ENCODE results near the gene PSMB8. TPM values are rescaled to one million over a fixed set of nuclear protein-coding genes. Genes with fewer than 3 reads are reported as not detected.

Gene PSMB8
- total RNA-seq, 8 experiments from 2014 or later = 0.14 to 252 (median 41.8) TPM; not detected in 2

DNA sequence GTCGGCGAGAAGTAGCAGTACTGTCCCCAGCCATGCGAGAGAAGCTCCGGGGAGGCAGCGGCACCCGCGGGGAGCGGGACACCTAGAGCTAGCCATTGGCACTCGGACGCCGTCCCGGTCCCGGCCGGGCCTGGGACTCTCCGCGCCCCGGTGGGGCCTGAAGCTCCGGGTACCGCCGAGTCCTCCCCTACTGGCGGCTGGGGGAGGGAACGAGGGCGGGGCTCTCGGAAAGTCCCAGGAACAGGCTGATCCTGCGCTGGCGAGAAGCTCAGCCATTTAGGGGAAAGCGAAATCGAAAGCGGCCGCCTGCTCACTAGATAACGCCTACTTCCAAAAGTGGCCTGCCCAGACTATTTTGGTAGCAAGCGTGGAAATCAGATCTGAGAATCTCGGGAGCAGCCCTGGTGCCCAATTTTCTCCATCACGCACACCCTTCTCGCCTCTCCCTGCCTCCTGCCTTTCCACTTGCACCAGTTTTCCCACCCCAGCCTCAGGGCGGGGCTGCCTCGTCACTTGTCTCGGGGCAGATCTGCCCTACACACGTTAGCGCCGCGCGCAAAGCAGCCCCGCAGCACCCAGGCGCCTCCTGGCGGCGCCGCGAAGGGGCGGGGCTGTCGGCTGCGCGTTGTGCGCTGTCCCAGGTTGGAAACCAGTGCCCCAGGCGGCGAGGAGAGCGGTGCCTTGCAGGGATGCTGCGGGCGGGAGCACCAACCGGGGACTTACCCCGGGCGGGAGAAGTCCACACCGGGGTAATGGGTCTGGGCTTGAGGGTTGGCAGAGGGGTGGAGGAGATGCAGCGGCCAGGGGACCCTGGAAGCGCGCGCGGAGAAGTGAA, 9.9 kb upstream of the PSMB8 start, which contains the start of the genes PSMB9 and TAP1:
PSMB9 (plus strand) TSS at position 652 of the 835 bp plus-strand sequence; CDS start at position 690, 38 bp downstream.
TAP1 (minus strand) TSS at position 164 of the 835 bp plus-strand sequence; CDS start at position 96, 68 bp downstream.
- WGBS, 10 experiments = 0 to 6% (median 0%) methylated on average over 4 to 22 of the region's 68 CpGs; no CpG with 5 or more reads in 4 of the 10 experiments
- Histone ChIP-seq H3K27ac (no peak within 1 kb of the TSS), H3K4me1 (replicated peaks in 1 of 2) (peaks cover 2 to 5% of the 10 kb centered on the region in 2 donors), H3K4me3 (peak within 1 kb of the TSS; percentile 21 to 48 (median 41))
- in situ Hi-C loops (cut with MboI; ENCODE audit: low pct_unique_long_range_greater_than_20kb in 2 of 9, low sequenced_read_pairs in 9 of 9, unreplicated experiment in 9 of 9) = no loop called here
- peak; percentile 78 to 93 (median 91) for ATAC-seq (replicated peaks in 6 of 8)

DNA sequence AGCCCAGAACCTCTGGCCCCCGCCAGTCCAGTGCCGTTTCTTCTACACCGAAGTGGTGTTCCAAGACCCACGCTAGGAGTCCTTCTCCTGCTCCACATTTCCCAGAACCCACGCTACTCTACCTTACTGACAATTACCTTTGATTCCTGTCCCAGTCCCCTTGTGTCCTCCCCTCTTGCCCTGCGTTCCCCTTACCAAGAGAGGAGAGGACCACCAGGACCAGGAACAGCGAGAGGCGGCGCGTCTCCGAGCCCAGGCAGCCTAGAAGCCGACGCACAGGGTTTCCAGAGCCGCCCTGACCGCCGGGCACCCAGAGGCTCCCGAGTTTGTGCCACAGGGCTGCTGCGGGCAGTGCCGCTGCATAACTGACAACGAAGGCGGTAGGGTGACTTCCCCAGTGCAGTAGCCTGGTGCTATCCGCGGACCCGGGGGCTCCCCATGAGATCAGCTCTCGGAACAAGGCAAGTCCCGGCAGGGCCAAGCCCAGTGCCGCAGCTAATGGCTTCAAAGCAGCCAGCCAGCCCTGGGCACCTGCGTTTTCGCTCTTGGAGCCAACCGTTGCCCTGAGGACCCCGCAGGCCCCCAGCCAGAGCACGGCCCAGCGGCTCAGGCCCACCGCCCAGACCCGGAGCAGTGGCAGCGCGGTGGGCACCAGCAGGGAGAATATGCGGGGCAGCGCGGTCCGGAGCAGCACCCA, 9.1 kb upstream of the PSMB8 start:
- no peak overlapping the region for H3K27ac ChIP-seq
- in situ Hi-C loops (cut with MboI; ENCODE audit: low pct_unique_long_range_greater_than_20kb in 2 of 9, low sequenced_read_pairs in 9 of 9, unreplicated experiment in 9 of 9) = no loop called here

DNA sequence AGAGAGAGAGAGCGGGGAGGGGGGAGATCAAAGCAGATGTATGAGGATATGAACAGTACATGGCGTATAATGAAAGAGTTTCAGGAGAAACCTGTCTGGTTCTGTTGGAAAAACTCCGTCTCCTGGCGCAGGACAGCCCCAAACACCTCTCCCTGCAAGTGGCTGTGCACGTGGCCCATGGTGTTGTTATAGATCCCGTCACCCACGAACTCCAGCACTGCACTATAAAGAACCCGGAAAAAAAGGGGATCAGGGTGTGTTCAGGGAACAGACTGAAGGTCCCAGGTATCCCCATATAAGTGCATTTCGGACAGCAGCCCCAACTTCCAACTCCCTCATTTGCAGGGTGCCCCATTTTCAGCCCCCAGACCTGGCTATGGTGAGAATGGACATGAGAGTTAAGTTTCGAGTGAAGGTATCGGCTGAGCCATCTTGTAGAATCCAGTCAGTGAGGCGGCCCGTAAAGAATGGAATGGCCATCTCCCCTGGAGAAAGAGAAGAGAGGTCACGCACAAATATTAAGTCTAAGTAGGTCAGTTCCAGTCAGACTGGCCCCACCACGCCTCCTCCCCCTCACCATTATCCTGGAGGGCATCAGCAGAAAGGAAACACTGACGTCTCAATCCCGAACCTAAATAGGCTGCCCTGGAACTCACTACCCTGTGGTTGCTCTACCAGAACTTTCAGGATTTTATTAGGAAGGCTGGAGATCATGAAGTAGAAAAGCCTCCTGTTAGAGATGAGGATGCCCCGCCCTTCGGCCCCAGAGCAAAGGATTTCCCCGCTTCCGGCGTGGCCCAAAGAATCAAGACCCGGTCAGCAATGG, 8.4 kb upstream of the PSMB8 start:
- ATAC-seq (replicated peaks in 6 of 8) = peak in 2 of 8 experiments; percentile 6
- WGBS, 10 experiments = 45 to 100% (median 71%) methylated on average over 1 to 16 of the region's 23 CpGs; no CpG with 5 or more reads in 1 of the 10 experiments
- in situ Hi-C loops (cut with MboI; ENCODE audit: low pct_unique_long_range_greater_than_20kb in 2 of 9, low sequenced_read_pairs in 9 of 9, unreplicated experiment in 9 of 9) = no loop called here
- Histone ChIP-seq H3K4me3 (peak overlapping the region in 2 of 5 donors; percentile 41 to 48), H3K4me1 (replicated peaks in 1 of 2) (peaks cover 2 to 5% of the 10 kb centered on the region in 2 donors), H3K27ac (no peak overlapping the region)

More for the DNA sequence above, 9.1 kb upstream of the PSMB8 start:
- Histone ChIP-seq H3K4me3 (peak overlapping the region; percentile 21 to 48 (median 41)), H3K4me1 (replicated peaks in 1 of 2) (peaks cover 2 to 5% of the 10 kb centered on the region in 2 donors)
- 0 to 25% (median 0%) methylated on average over 3 to 19 of the region's 41 CpGs; no CpG with 5 or more reads in 3 of the 10 experiments for WGBS, 10 experiments
- peak; percentile 11 to 41 (median 32) for ATAC-seq (replicated peaks in 6 of 8)

DNA sequence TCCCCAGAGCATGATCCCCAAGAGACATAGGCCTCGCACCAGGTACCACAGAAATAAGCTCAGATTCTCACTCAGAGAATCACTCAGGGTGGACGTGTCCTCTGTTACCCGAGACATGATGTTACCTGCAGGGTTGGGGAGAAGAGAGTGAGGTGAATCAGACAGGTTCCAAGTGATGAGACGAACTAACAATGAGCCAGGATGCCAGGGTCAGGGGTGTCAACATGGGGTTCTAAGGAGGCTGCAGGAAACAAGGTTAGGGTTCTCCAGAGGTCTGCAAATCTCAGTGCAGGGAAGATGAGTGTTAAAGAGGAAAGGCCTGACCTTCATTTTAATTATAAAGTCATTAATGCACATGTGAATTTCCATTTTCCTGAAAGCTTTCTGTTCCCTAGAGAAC, 7.2 kb upstream of the PSMB8 start:
- ATAC-seq (replicated peaks in 6 of 8) = no peak
- in situ Hi-C loops (cut with MboI; ENCODE audit: low pct_unique_long_range_greater_than_20kb in 2 of 9, low sequenced_read_pairs in 9 of 9, unreplicated experiment in 9 of 9) = no loop called here
- Histone ChIP-seq H3K27ac (no peak overlapping the region), H3K4me3 (no peak overlapping the region), H3K4me1 (replicated peaks in 1 of 2) (peaks cover 2 to 5% of the 10 kb centered on the region in 2 donors)
- 61 to 100% (median 80%) methylated on average over 1 to 4 of the region's 4 CpGs; no CpG with 5 or more reads in 4 of the 10 experiments for WGBS, 10 experiments

DNA sequence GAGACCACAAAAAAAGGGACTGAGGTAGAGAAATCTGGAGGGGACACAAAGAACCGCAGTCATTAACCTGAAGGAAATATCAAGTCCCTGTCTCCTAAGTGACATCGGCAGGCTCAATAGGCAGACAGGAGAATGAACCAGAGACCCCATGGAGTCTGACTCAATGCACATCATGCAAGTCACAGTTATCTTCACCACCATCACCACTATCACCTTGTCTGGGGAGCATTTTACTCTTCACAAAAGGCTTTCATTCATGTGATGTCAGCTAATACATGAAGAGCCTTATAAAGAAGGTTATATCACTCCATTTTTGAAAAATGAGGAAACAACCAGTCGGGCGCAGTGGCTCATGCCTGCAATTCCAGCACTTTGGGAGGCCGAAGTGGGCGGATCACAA, 5.3 kb upstream of the PSMB8 start:
- Histone ChIP-seq H3K4me1 (replicated peaks in 1 of 2) (peaks cover 3 to 5% of the 10 kb centered on the region in 2 donors), H3K27ac (no peak overlapping the region), H3K4me3 (no peak overlapping the region)
- ATAC-seq (replicated peaks in 6 of 8) = no peak
- 69 to 100% (median 93%) methylated on average over 1 to 6 of the region's 6 CpGs; no CpG with 5 or more reads in 1 of the 10 experiments for WGBS, 10 experiments
- in situ Hi-C loops (cut with MboI; ENCODE audit: low pct_unique_long_range_greater_than_20kb in 2 of 9, low sequenced_read_pairs in 9 of 9, unreplicated experiment in 9 of 9) = no loop called here

DNA sequence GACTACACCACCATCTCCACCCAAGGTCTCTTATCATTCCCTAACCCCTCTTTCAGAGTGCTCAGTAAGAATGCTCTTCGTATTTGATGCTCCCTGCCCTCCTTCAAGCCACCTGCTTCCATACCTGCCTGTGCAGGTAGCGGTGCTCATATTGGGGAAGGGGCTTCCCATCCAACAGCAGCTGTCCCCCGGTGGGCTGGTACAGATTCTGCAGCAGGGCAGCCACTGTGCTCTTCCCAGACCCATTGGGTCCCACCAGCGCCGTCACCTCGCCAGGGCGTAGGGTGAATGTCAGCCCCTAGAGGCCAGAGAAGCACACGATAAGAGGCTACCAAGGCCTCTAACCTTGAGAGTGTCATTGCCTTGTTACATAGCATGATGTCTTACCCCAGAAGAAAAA, 3.9 kb upstream of the PSMB8 start:
- no peak overlapping the region for H3K4me3 ChIP-seq
- peaks cover 1 to 5% of the 10 kb centered on the region in 2 donors for H3K4me1 ChIP-seq (replicated peaks in 1 of 2)
- H3K27ac ChIP-seq = no peak overlapping the region
- in situ Hi-C loops (cut with MboI; ENCODE audit: low pct_unique_long_range_greater_than_20kb in 2 of 9, low sequenced_read_pairs in 9 of 9, unreplicated experiment in 9 of 9) = no loop called here
- no peak for ATAC-seq (replicated peaks in 6 of 8)
- 50 to 90% (median 79%) methylated on average over 1 to 6 of the region's 8 CpGs; no CpG with 5 or more reads in 6 of the 10 experiments for WGBS, 10 experiments

DNA sequence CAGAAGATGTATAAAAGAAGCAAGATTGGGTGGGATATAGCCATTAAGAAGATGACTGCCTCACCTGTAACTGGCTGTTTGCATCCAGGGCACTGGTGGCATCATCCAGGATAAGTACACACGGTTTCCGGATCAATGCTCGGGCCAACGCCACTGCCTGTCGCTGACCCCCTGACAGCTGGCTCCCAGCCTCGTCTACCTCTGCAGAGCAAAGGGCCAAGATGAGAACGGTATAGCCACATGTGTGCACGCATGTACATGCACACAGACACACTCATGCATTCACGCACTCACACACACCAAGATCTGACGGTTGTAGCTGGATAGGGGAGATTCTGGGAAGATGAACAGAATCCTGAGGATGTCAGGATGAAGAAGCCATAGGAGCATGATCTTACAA, 3.2 kb upstream of the PSMB8 start:
- no peak for ATAC-seq (replicated peaks in 6 of 8)
- Histone ChIP-seq H3K4me3 (no peak overlapping the region), H3K27ac (no peak overlapping the region), H3K4me1 (replicated peaks in 1 of 2) (peaks cover 0 to 3% of the 10 kb centered on the region in 2 donors)
- WGBS, 10 experiments = 67 to 94% (median 81%) methylated on average over 2 to 5 of the region's 10 CpGs; no CpG with 5 or more reads in 4 of the 10 experiments
- in situ Hi-C loops (cut with MboI; ENCODE audit: low pct_unique_long_range_greater_than_20kb in 2 of 9, low sequenced_read_pairs in 9 of 9, unreplicated experiment in 9 of 9) = no loop called here

DNA sequence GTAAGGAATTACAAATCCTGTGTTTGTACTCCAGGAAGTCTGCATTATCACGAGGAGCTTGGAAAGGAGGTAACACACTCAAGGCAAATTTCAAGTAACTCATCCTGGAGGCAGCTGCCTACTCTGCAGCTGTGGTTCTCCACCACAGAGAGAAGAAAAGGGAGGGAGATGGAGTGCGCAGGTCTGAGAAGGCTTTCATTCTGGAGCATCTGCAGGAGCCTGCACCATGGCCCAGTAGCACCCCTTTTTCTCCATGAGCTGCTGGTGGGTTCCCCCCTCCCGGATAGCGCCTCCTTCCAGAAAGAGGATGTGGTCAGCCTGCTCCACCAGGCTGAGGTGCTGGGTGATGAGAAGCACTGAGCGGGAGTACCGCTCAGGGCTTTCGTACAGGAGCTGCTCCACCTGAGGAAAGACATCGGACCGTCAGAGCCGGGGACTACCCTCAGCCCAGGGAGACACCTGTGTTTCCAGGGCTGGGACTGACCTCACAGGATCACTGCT, 1.6 kb upstream of the PSMB8 start:
- 72 to 100% (median 81%) methylated on average over 1 to 8 of the region's 10 CpGs; no CpG with 5 or more reads in 4 of the 10 experiments for WGBS, 10 experiments
- in situ Hi-C loops (cut with MboI; ENCODE audit: low pct_unique_long_range_greater_than_20kb in 2 of 9, low sequenced_read_pairs in 9 of 9, unreplicated experiment in 9 of 9) = no loop called here
- peaks cover 0 to 3% of the 10 kb centered on the region in 2 donors for H3K4me1 ChIP-seq (replicated peaks in 1 of 2)
- no peak for ATAC-seq (replicated peaks in 6 of 8)
- H3K27ac ChIP-seq = no peak overlapping the region
- no peak overlapping the region for H3K4me3 ChIP-seq

DNA sequence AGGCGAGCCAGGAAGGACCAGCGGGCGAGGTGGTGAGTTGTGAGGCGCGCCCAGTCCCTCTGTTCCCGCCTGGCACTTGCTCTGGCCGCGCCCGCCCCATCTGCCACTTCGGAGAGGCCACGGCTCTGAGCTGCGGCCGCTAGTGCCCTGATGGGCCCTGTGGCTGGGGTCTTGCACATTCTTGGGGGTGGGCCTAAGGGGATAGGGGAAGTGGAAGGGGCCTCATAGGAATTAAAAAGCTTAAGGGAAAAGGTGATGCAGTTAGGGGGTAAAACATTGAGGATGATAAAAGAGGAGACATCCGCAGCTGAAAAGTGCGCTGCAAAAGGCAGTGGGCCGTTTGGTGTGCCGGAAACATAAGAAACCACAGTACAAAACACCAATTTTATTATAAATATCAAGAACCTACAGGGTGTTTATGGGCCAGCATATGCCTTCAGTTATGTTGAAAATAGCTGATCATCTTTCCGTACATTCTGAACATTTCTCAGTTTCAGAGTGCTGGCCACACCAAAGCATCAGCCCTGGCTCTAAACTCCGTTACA, 1.1 kb upstream of the PSMB8 start:
- H3K4me3 ChIP-seq = peak overlapping the region; percentile 8 to 38 (median 32)
- in situ Hi-C loops (cut with MboI; ENCODE audit: low pct_unique_long_range_greater_than_20kb in 2 of 9, low sequenced_read_pairs in 9 of 9, unreplicated experiment in 9 of 9) = no loop called here
- H3K27ac ChIP-seq = no peak overlapping the region
- WGBS, 10 experiments = 53 to 100% (median 89%) methylated on average over 1 to 7 of the region's 19 CpGs; no CpG with 5 or more reads in 3 of the 10 experiments
- no peak for ATAC-seq (replicated peaks in 6 of 8)
- peaks cover 0 to 3% of the 10 kb centered on the region in 2 donors for H3K4me1 ChIP-seq (replicated peaks in 1 of 2)

DNA sequence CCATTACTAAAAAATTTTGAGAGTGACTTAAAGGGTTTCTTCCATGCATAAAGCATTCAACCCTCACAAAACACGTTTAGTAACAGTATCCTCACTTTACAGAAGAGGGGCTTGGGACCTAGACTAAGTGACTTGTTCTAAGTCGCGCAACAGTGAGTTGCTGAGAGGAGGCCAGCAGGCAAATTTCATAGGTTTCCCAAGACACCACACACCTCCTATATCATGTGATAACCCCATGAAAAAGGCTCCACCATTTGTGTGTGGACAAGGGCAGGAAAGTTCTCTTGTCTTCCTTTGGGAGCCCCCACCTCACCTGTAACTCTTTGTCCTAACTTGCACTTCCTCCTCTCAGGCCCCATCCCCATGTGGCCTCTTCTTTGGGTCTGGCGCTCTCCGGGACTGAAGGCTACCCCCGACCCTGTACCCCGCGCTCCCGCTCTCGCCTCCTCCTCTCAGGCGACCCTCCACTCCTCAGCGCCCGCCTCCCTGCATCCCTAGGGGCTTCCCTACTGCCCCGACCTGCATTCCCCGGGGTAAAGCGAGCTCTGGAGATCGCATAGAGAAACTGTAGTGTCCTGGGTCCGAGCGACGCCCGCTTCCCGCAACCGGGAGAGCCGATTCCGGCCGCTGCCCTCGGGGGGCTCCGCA, 392 bp downstream of the PSMB8 start:
- Histone ChIP-seq H3K27ac (no peak overlapping the region), H3K4me3 (peak overlapping the region in 3 of 5 donors; percentile 32 to 38 (median 35)), H3K4me1 (replicated peaks in 1 of 2) (peaks cover 0 to 3% of the 10 kb centered on the region in 2 donors)
- WGBS, 10 experiments = 20 to 67% (median 30%) methylated on average over 1 to 8 of the region's 28 CpGs; no CpG with 5 or more reads in 4 of the 10 experiments
- peak in 2 of 8 experiments; percentile 0 for ATAC-seq (replicated peaks in 6 of 8)
- in situ Hi-C loops (cut with MboI; ENCODE audit: low pct_unique_long_range_greater_than_20kb in 2 of 9, low sequenced_read_pairs in 9 of 9, unreplicated experiment in 9 of 9) = no loop called here

DNA sequence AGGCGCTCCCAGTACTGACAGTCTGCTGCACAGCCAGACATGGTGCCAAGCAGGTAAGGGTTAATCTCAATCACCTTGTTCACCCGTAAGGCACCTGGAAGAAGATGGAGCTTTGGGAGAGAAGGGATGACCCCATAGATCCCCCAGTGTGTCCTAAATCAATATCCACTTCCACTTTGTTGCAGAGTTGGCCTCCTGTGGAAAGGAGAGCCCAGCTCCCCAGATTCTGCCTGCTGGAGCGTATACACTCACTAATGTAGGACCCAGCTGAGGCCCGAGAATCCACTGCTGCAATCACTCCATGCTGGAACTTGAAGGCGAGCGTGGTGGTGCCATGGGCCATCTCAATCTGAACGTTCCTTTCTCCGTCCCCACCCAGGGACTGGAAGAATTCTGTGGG, 1.2 kb downstream of the PSMB8 start:
- ATAC-seq (replicated peaks in 6 of 8) = no peak
- no peak overlapping the region for H3K4me3 ChIP-seq
- in situ Hi-C loops (cut with MboI; ENCODE audit: low pct_unique_long_range_greater_than_20kb in 2 of 9, low sequenced_read_pairs in 9 of 9, unreplicated experiment in 9 of 9) = no loop called here
- no peak overlapping the region for H3K27ac ChIP-seq
- WGBS, 10 experiments = 74 to 100% (median 89%) methylated on average over 1 to 7 of the region's 8 CpGs; no CpG with 5 or more reads in 3 of the 10 experiments
- H3K4me1 ChIP-seq (replicated peaks in 1 of 2) = peaks cover 0 to 5% of the 10 kb centered on the region in 2 donors

Data from motor neuron (in vitro differentiated cells).